Kidney epithelial cell (primary cell): ENCODE measurements around the gene AIFM1. TPM values are rescaled to one million over a fixed set of nuclear protein-coding genes. Genes with fewer than 3 reads are reported as not detected.

Experiments used
- DNase-seq: peaks from one replicate; pipeline ENCODE4 v3.0.0-alpha.2; 2010; ENCODE audit warnings: low read depth
- H3K27me3 ChIP-seq: 2 replicates; pipeline ENCODE4 v1.6.0; 2011; ENCODE audit warnings: low read length; ENCODE audit not compliant: control insufficient read depth, insufficient read depth
- H3K36me3 ChIP-seq: 2 replicates; pipeline ENCODE4 v1.5.1; 2011; ENCODE audit warnings: low read length; ENCODE audit not compliant: control insufficient read depth, insufficient read depth
- H3K4me3 ChIP-seq: 2 replicates; pipeline ENCODE4 v1.5.1; 2011; ENCODE audit warnings: low read depth, mild to moderate bottlenecking, control low read depth, low read length
- total RNA-seq: library from RNA; depleted of rRNA; stranded (reverse); fragments of >200 nt; gene quantifications from 2 replicates; pipeline ENCODE4 v1.2.3, GENCODE V29; 2015
- TF ChIP-seq, protein P1 (sequence below): IDR thresholded peaks from 2 replicates; pipeline ENCODE4 v1.5.1; 2011; ENCODE audit warnings: mild to moderate bottlenecking, moderate library complexity, low read length, control low read depth, inconsistent platforms; ENCODE audit not compliant: insufficient read depth, poor library complexity, severe bottlenecking

The AIFM1 gene
- total RNA-seq, 1 donor from 2014 or later, result 27.2 TPM

DNA sequence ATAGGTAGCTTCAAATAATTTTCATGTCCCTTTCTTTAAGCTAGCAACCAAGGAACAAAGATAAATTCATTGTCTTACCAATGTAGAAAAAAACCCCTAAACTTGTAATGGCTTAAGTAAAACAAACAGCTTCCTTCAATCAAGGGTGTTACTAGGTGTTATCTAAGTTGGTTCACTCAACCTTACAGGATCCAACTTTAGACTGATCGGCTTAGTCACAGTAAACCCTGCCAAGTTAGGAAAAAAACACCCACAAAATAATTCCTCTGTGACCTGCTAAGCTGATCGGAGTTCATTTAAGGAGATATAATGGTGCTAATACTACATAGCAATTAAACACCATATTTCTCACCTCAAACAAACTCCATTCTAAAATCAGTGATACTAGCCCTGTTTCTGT is 10.1 kb downstream of the AIFM1 start:
- TF ChIP-seq, protein P1, sequence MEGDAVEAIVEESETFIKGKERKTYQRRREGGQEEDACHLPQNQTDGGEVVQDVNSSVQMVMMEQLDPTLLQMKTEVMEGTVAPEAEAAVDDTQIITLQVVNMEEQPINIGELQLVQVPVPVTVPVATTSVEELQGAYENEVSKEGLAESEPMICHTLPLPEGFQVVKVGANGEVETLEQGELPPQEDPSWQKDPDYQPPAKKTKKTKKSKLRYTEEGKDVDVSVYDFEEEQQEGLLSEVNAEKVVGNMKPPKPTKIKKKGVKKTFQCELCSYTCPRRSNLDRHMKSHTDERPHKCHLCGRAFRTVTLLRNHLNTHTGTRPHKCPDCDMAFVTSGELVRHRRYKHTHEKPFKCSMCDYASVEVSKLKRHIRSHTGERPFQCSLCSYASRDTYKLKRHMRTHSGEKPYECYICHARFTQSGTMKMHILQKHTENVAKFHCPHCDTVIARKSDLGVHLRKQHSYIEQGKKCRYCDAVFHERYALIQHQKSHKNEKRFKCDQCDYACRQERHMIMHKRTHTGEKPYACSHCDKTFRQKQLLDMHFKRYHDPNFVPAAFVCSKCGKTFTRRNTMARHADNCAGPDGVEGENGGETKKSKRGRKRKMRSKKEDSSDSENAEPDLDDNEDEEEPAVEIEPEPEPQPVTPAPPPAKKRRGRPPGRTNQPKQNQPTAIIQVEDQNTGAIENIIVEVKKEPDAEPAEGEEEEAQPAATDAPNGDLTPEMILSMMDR, result no peak
- H3K4me3 ChIP-seq, result no peak overlapping the region
- no peaks in the 10 kb centered on the region for H3K36me3 ChIP-seq
- H3K27me3 ChIP-seq, result no peaks in the 10 kb centered on the region
- no peak for DNase-seq

DNA sequence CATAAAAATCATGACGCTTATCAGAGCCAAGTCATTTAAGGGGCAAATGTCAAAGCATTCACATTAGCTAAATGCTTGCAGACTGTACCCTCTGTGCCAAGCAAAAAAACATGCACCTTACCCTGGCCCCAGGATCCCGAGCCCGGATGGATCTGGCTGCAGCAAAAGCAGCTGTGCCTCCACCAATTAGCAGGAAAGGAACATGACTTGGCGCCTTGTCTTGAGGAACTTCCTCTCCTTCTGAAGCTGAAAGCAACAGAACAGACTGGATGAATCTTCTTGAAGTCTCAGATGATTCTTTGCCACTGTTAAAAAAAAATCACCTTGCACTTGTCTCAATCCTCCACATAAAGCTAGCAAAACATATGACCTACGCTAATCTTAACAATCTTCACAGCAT is 18.0 kb downstream of the AIFM1 start:
- H3K36me3 ChIP-seq, result no peaks in the 10 kb centered on the region
- no peak for DNase-seq
- H3K4me3 ChIP-seq, result no peak overlapping the region
- TF ChIP-seq, protein P1, result no peak
- H3K27me3 ChIP-seq, result no peaks in the 10 kb centered on the region

DNA sequence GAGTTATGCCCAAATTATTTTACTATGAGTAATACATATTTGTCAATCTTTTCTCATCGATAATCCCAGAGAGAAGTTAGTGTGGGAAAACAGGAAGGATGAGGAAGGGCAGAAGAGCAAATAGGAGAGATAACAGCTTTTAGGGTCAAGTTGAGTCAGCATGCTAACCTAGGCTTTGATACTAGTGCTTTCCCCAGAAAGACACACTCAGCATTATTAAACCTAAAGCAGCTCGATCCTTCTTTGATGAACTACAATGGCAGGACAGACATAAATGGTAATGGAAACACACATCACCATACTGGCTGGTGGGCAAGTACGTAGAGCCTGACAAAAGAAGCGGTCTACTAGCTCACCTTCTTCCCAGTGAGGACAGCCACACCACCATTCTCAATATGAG is 20.5 kb downstream of the AIFM1 start:
- no peak overlapping the region for H3K4me3 ChIP-seq
- TF ChIP-seq, protein P1, result no peak
- no peaks in the 10 kb centered on the region for H3K27me3 ChIP-seq
- DNase-seq, result no peak
- no peaks in the 10 kb centered on the region for H3K36me3 ChIP-seq

DNA sequence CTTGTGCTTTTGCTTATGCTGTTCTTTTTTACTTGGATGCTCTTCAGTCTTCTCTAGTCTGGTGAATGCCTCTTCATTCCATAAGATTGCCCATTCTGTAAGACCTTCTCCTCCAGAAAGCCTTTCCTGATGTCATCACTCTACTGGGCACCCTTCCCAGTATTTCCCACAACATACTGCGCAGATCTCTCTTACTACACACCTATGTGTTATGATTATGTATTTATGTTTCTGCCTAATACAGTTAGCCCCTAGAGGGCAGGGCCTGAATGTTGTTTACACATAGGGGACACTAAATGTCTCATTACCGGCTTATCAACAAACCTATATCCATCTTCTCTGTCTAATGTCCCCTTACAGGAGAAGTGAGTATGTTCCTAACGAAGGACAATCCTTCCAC is 21.1 kb downstream of the AIFM1 start:
- Histone ChIP-seq H3K4me3 (no peak overlapping the region), H3K36me3 (no peaks in the 10 kb centered on the region), H3K27me3 (no peaks in the 10 kb centered on the region)
- DNase-seq, result no peak
- TF ChIP-seq, protein P1, result no peak

DNA sequence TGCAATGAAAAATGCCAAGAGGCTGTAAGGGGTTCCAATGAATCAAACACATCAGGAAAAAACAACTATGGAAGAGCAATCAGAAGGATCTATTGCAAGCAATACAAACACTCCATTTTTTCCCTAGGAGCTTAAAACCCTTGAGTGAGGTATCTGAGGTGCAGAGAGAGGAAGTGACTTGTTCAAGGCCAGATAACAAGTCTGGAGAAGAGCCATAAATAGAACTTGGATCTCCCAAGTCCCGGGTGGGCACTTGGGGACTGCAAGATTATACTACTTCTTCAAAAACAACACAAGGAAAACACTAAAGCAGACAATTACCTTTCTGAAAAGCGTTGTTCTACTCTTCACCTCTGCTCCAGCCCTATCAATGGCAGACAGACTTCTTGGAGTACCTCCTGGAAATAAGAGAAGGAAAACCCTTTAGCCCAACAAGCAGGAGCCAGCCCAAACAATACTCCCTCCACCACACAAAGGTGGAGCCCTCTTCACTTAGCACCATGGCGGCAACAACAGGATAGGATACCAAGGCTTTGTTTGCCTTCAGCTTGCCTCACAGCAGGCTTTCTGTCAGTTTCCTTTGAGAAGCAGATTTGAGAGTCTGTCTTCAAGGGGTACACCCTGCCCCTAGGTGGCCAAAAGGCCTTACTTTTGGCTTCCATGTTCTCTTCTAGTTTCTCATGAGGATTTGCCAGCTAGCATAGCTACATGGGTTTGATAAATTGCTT is 26.0 kb downstream of the AIFM1 start:
- H3K4me3 ChIP-seq, result no peak overlapping the region
- peaks cover 3% of the 10 kb centered on the region for H3K36me3 ChIP-seq
- DNase-seq, result no peak
- H3K27me3 ChIP-seq, result no peaks in the 10 kb centered on the region
- TF ChIP-seq, protein P1, result no peak

DNA sequence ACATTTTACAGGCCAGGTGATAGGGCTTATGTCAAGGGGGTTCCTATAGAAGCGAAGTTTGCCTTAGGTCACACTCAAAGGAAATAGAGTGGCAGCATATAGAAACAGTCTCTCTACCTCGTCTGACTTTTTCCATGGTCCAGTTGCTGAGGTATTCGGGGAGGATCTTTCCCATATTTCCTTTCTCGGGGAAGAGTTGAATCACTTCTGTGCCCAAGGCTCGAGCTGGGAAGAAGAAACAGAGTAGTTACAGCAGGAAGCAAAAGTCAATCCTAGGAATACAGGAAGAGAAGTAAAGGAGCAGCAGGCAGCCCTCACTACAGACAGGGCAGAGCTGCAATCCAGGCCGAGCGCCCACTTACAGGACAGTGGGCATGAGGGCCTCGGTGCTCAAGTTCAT is 28.7 kb downstream of the AIFM1 start:
- DNase-seq, result no peak
- Histone ChIP-seq H3K27me3 (no peaks in the 10 kb centered on the region), H3K36me3 (peaks cover 3% of the 10 kb centered on the region), H3K4me3 (no peak overlapping the region)
- TF ChIP-seq, protein P1, result no peak
